Umbilical cord (tissue), 2 donors: Measurements from ENCODE around the gene DISP3. TPM values are rescaled to one million over a fixed set of nuclear protein-coding genes. Genes with fewer than 3 reads are reported as not detected.

ENCODE experiments used
- DNase-seq: peaks from one replicate; pipeline ENCODE4 v3.0.0-alpha.2; 2015; ENCODE audit warnings: low spot score
- total RNA-seq: library from RNA; depleted of rRNA; stranded (reverse); fragments of >200 nt; gene quantifications from one replicate; pipeline ENCODE4 v1.2.3, GENCODE V29; 2014; ENCODE audit warnings: low replicate concordance; ENCODE audit not compliant: insufficient read depth

The DISP3 gene, protein sequence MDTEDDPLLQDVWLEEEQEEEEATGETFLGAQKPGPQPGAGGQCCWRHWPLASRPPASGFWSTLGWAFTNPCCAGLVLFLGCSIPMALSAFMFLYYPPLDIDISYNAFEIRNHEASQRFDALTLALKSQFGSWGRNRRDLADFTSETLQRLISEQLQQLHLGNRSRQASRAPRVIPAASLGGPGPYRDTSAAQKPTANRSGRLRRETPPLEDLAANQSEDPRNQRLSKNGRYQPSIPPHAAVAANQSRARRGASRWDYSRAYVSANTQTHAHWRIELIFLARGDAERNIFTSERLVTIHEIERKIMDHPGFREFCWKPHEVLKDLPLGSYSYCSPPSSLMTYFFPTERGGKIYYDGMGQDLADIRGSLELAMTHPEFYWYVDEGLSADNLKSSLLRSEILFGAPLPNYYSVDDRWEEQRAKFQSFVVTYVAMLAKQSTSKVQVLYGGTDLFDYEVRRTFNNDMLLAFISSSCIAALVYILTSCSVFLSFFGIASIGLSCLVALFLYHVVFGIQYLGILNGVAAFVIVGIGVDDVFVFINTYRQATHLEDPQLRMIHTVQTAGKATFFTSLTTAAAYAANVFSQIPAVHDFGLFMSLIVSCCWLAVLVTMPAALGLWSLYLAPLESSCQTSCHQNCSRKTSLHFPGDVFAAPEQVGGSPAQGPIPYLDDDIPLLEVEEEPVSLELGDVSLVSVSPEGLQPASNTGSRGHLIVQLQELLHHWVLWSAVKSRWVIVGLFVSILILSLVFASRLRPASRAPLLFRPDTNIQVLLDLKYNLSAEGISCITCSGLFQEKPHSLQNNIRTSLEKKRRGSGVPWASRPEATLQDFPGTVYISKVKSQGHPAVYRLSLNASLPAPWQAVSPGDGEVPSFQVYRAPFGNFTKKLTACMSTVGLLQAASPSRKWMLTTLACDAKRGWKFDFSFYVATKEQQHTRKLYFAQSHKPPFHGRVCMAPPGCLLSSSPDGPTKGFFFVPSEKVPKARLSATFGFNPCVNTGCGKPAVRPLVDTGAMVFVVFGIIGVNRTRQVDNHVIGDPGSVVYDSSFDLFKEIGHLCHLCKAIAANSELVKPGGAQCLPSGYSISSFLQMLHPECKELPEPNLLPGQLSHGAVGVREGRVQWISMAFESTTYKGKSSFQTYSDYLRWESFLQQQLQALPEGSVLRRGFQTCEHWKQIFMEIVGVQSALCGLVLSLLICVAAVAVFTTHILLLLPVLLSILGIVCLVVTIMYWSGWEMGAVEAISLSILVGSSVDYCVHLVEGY (N-terminal part only)
- total RNA-seq, result 0.96 TPM

DNA sequence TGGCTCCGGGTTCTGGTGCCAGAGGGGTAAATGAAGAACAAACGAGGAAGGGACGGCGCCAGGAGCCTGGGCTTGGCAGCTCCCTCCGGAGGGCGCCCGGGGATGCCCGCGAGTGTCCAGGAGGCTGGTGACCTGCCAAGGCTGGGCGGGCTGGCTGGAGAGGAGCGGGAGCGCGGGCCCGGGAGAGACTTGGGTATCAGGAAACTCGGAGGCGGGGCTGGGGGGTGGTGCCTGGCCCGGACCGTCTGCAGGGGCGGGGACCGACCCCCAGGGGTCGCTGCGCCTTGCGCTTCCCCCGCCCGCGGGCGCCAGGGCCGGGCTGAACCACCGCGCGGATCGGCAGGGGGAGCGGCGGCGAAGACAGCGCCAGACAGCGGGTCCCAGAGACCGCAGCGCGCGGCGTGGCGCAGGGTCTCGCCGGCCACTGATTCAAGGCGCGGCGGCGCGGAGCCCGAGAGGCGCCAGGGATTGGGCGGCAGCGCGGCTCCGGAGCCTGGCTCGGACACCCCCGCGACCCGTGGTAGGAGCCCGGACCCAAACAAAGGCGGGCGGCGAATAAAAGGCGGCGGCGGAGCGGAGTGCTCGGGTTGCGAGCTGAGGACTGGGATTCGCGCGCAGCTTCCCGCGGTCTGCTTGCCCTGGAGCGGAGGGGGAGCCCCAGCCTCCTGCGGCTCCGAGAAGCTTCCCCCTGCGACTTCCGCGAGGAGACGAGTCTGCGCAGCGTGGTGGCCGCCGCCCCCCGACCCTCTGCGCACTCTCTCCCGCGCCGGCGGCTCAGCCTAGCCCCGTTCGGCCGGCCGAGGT is at the start of gene DISP3:
Gene DISP3, plus strand, starts transcription at position 585 of the 804 bp plus-strand sequence. CDS start 21,838 bp downstream, outside the sequence.
- peak; percentile 41 for DNase-seq

DNA sequence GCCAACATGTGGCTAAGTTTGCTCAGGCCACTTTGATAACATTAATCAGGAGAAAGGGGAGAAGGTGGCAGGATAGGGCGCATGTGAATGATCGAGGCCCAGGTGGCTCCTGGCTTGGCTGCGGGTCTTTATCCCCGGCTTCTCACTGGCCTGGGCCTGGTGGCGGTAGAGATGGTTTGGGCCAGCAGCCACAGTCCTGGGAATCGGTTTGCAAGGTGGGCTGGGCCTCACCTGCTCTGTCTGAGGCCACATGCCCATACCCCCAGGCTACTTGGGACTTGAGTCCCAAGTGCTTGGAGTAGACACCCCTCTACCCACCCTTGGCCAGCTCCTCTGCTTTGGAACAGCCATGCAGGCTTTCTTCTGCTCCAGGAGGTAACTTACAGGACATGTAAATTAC is 49.7 kb upstream of the DISP3 start:
- no peak for DNase-seq

DNA sequence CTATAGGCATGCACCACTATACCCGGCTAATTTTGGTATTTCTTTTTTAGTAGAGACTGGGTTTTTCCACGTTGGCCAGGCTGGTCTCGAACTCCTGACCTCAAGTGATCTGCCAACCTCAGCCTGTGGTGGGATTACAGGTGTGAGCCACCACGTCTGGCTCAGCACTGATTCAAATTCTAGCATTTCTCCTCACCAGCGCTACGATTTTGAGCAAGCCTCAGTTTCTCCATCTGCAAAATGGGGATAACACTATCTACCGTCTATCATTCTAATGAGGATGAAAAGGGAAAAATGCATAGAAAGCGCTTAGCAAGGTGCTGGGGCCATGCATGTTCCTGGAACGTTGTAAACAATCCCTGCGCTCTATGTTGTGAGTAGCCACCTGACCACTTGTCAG is 49.0 kb upstream of the DISP3 start:
- DNase-seq, result no peak

DNA sequence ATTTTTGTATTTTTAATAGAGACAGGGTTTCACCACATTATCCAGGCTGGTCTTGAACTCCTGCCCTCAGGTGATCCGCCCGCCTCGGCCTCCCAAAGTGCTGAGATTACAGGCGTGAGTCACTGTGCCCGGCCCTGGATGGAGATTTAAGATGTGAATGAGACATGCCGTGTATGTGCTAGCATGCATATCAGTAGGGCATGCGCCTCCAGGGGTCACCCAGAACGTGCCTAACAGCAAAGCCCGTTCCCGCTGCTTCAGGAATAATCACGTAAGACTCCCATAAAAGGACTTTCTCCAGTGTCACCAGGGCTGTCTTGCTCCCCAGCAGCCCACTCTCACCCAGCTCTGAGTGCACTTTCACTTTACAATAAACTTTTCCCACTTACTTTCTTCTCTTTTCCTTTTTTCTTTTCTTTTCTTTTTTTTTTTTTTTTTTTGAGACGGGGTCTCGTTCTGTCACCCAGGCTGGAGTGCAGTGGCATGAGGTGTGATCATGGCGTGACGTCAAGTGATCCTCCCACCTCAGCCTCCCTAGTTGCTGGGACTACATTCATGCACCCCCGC is 46.9 kb upstream of the DISP3 start:
- no peak for DNase-seq

DNA sequence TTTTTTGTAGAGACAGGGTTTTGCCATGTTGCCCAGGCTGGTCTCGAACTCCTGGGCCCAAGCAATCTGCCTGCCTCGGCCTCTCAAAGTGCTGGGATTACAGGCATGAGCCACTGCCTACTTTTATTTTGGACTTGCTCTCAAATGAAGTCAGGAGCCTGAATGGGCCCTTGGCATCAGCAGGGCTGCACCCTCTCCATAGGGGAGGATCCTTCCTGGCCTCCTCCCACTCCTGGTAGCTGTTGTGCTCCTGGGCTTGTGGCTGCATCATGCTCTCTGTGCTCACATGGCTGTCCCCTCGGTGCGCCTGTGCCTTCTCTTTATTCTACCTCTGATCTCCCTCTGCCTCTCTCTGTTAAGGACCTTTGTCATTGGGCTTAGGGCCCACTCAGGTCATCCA is 46.4 kb upstream of the DISP3 start:
- no peak for DNase-seq

DNA sequence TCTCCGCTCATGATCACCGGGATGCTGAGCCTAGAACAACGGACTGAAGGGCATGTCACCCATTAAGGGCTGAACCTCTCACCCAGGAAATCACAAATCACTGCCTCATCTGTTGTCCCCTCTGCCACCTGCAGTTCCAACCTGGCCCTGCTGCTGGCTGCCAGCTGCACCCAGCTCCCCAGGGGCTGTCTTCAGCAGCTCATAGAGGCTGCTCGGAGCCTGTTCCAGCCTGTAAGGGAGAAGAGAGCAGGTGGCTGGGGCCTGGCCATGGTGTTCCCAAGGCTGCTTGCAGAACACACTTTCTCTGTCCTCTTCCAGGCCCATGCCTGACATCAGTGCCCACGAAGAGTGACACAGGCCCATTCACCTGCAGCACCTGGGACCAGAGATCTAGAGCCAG is 44.5 kb upstream of the DISP3 start:
- no peak for DNase-seq

DNA sequence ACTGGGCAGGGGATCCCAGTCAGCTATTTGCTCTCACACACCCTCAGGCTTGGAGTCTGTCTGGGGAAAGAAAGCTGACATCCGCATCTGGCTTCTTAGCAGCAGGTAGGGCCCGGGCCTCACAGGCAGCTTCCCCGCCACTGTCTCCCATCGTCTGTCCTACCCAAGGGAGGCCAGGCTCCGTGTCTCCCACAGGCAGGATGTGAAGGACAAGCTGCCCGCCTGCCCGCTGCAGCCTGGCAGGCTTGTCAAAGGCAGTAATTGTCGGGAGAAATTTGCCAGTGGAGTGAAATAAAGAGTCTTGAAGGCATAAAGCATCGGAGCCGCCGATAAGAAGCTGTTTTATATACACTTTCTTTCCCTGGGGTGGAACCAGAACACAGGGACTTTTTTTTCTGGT is 44.0 kb upstream of the DISP3 start:
- DNase-seq, result no peak

DNA sequence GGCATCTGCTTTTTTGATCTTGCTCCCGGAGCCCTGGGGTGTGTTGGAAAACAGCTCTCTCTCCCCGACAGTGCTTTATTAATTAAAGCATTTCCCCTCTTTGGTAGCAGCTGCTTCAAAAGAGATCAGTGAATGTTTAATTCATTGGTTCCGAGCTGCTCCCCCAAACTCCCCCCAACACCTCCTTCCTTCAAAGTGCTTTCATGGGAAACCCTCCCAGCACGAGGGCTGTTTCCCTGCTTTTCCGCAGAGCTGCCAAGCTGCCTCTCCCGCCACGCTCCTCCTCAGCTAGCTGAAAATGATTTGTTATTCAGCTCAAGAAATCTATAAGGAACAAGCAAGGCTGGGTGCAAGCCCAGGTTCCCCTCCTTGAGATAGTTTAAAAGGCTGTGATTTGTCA is 40.0 kb upstream of the DISP3 start:
- no peak for DNase-seq

DNA sequence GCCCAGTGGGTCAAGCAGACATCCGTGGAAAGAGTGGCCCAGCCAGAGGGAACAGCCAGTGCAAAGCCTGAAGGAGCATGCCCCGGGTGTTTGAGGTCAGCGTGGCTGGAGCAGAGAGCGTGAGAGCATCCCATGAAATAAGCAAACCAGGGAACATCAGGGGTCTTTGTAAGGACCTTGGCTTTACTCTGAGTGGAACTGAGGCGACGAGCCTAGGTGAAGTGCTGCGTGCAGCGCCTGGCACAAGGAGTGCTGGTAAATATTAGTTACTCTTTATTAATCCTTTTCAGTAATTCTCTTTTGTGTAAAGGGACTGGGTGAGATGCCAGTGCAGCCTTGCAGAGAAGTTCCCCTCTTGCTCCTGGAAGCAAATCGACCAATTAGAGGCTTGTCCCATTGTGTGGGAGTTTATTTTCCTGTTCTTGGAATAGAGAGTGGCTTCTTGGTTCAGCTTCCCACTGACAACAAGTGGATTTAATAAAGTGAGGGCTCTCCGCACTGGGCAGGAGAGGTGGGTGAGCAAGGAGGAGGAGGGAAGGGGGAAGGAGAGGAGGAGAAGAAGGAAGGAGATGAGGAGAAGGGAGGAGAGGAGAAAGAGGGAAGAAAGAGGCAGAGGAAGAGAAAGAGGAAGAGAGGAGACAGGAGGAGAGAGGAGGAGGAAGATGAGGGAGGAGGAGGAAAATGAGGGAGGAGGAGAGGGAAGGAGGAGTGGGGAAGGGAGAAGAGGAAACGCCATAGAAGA is 37.6 kb upstream of the DISP3 start:
- DNase-seq, result no peak

DNA sequence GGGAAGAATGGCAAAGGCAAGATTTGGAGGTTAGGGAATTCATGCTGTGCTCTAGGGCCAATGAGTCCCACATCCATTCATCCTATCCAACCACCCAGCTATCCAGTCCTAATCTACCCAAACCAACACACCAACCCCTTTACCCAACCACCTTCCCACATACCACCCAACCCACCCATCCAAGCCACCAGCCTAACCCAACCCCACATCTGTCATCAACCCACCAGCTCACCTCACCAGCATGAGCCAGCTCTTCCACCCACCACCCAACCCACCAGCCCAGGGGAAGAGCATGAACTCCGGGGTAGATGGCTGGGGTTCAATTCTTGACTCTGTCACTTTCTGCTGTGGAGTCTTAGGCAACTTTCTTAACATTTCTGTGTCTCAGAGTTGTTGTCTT is 35.9 kb upstream of the DISP3 start:
- DNase-seq, result no peak

DNA sequence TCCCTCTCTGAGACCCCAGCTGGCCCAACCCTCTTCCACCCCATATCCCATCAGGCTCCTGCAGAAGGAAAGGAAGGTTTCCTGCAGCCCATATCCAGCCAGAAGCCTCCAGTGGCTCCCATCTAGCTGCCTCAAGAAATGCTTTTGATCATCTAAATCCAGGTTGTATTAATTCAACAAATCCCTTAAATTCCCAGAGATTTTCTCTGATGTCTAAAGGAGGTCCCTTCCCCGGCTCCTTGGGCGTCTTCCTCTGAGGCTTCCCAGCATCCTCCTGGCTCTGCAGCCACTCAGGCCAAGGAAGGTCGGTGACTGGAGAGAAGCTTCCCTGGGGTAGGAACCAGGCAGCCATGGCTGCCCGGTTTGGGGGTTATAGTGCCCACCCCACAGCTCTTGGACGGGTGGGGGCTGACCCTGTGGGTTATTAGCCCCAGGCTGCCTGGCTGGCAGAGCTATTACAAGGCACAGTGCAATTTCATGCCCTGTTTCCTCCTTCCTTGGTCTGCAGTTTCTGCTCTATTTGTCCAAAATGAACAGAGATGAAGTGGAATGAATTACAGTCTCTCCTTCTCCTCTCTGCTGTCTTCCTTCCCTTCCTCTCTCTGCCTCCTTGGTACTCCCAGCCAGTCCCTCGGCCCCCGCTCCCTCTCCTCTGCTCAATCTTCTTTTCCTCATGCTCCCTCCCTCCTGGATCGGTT is 34.8 kb upstream of the DISP3 start:
- peak; percentile 61 for DNase-seq

DNA sequence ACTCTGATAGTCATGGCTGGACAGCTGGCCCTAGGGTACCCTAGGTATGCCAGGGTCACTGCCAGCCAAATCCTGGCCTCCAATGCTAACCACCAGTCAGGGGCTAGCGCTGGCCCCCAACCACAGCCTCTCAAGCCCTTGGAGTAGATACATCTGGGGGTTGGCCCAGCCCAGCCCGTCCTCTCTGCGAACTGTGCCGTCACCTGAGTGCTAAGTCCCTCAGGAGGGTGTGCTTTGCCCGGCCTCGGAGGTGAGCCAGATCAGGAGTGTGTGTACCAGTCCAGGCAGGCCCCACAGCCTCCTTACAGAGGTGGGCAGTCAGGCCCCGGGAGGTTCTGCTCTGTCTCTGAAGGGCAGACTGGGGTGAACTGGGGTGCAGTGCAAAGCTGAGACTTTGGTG is 34.0 kb upstream of the DISP3 start:
- DNase-seq, result no peak

DNA sequence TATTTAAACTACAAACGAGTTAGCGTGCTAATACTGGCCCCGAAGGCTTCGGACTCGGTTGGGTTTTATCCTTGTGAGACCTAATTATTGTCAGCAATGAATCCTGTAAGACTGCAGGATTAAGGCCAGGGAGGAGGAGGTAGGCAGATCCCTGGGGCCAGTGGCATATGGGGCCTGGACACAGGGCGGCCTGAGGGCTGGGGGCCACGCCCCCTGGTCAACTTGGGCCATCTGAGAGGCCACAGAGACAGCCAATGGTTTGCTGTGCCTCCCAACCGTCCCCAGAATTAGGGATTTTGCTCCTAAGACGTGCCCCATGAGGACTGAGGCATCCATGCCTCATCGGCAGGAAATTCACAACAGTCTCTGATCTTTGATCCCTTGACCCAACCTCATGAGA is 31.1 kb upstream of the DISP3 start:
- DNase-seq, result no peak

DNA sequence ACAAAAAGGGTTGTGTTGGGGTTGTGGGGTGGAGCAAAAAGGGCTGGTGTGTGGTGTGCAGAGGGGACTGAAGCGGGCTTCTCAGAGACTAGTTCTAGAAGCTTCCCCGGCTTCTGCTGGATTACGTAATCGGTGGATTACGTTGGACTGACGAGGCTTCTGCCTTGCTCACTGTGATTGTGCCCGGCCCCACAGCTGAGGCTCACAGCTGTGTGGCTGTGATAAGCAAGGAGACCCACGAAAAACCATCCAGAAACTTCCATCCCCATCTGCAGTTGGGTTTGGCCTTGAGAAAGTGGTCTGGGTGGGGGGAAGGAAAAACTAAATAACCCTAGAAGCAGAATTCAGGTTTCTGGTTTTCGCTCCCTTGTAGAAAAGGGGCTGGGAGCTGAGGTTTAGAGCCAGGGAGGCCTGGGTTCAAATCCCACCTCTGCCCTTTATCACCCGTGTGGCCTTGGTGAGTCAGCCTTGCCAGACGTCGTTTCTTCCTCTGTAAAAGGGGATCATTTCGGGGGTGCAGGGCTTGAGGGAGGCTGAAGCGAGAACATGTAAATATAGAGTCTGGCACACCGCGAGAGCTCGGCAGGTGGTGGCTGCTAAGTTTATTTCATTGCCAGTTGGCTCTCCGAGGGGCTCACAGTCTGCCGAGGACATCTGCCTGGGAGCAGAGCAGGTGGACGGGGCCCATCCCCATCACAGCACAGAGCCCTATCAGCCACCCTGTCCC is 30.4 kb upstream of the DISP3 start:
- peak; percentile 9 for DNase-seq

DNA sequence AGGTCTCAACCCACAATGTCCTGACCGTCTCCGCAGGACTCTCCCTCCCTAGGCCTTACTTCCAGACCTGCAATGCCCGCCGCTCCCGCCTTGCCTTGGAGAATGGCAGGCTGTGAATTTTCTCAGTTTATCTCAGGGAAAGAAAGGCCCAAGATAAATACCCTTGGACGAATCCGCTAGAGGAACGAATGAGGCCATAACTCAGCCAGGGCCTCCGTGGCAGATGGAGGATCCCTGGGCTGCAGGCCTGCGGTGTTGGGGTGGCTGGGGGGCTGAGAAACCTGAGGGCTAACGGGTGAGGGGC is 29.9 kb upstream of the DISP3 start:
- no peak for DNase-seq

DNA sequence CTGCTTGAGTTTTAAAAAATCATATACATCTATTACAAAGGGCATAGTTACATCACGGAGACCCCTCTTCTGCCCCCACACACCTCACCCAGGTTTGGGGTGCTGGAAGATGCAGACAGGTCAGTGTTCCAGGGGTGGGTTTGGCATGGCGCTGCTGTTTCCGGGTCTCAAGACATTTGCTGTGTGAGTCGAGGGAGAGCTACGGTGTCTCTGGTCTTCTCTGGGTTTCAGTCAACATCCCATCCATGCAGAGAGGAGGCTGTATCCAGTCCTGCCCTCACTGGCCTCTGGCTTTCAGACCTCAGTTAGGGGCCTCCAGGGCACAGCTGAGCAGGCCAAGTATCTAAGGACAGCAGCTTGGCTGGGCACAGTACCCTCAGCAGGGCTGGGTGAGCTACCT is 28.6 kb upstream of the DISP3 start:
- no peak for DNase-seq

DNA sequence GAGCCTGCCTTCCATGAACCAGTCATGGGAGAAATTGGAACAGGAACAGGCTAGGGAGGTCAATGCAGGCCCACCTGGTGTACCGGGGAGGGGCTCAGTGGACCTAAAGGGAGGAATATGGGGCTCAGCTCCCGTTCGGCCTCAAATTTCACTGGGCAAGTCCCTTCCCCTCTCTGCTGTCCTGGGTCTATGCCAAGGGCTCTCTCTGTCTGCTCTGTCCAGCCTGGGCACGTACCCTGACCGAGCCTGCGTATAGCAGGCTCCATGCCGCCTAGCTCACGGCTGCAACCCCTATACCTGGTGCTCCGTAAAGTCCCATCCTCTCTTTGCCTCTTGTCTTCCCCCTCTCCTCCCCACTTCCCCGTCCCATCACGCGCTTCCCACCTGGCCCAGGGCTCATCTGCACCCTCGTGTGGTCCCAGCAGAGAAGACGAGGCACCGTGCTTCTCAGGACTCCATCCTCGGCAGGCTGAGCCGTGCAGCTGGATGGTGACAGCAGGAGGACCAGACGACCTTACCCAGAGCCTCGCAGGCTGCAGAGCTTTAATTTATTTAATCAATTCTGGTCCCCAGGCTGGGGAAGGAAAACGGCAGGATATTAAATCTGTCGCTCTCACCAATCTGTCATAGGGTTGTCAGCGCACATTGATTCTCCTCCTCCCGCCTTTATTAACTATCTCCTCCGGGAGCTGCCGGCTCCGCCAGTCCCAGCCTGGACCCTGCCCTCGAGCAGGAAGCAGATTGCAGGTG is 25.0 kb upstream of the DISP3 start:
- DNase-seq, result no peak

DNA sequence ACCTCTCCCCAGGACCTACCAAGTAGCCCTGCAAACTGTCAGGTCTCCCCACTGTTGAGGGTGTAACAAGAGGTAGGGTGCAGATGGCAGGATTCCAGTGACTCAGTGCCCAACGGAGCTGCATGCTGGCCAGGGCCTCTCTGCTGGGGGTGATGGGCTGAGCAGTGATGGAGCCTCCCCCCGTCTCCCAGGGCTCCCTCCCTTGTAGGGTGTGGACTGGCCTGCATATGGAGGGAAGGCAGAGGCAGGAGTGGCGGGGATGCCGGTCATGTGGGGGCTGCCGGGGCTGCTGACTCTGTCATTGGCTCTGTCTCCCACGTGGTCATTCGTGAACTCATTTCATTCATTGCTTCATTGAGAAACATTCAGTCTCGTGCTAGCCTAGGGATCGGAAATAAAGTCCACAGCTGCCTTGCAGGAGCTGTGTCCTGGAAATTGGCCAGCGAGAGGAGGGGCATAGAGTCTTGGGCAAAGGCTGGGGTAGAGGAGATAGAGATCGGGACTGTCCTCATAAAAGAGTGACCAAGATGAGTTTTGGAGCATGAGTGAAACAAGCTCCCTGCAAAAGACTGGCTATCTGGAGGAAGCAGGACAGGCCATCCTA is 22.9 kb upstream of the DISP3 start:
- no peak for DNase-seq
